Activated T-cell treated with anti-CD3 and anti-CD28 coated beads, Interleukin-2, amount 50 U/mL, for 24 hours (primary cell): Measurements from ENCODE around the gene TMEM178A.
A peak's percentile ranks its signal among the peaks of the same experiment; 100 is the strongest.
"Not testable (repeated sequence)": the region's sequence is repeated elsewhere in the genome, so short reads cannot be mapped to it uniquely, and the experiment has no call there.

ENCODE experiments used
- DNase-seq: peaks from one replicate; pipeline ENCODE4 v3.0.0-alpha.2; 2020
- H3K27ac Mint-ChIP-seq: 2 replicates; pipeline ENCODE4 v1.8.0; 2020; ENCODE audit warnings: mild to moderate bottlenecking, mixed read lengths
- H3K27me3 Mint-ChIP-seq: 2 replicates; pipeline ENCODE4 v1.8.0; 2020; ENCODE audit warnings: mixed read lengths
- H3K36me3 Mint-ChIP-seq: 2 replicates; pipeline ENCODE4 v1.8.0; 2020; ENCODE audit warnings: low read depth, mixed read lengths
- H3K4me1 Mint-ChIP-seq: 2 replicates; pipeline ENCODE4 v1.8.0; 2020; ENCODE audit warnings: low read depth, mixed read lengths
- H3K4me3 Mint-ChIP-seq: 2 replicates; pipeline ENCODE4 v1.8.0; 2020; ENCODE audit warnings: mild to moderate bottlenecking, moderate library complexity, mixed read lengths
- H3K9me3 Mint-ChIP-seq: 2 replicates; pipeline ENCODE4 v1.8.0; 2020; ENCODE audit warnings: mixed read lengths

Gene TMEM178A

DNA sequence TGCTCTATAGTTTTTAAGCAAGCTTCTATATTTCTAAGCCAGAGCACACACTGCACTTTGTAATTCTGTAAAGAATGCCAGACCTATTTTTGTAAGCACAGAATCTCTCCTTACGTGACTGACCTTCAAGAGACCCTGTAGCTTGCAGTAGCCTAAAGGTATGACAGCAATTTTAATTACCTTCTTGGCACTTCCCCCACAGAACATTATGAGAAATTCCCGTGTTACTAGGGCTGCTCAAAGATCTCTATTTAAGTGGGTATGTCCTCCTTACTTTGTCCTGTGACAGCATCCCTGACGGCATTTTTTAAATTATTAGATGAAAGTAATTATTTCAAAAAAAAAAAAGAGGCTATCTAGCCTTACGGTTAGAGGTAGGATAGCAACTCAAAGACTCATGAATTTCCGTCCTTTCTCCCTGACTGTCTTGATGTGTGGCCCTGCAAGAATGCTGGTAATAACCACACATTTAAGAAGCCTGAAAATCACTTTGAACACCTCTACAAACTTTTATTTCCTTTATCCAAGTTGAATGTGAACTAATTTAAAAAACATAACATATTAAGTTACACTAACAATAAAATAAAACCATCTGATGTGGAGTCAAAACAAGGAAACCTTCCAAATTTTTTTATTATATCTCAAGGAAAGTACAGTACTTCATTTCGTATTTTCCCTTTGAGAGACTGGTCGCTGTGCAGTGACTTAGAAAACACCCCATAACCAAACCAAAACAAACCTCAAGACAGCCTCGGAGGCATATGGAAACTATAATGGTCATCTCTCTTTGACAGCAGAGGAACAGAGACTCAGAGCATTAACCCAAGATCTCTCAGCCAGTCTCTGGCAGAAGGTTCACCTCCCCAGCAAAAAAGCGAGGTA lies 58.5 kb downstream of the TMEM178A start:
- H3K4me1 Mint-ChIP-seq, result peaks cover 9% of the 10 kb centered on the region
- no peak overlapping the region for H3K27ac Mint-ChIP-seq
- no peak for DNase-seq
- H3K9me3 Mint-ChIP-seq, result peaks cover 2% of the 10 kb centered on the region
- no peak overlapping the region for H3K4me3 Mint-ChIP-seq
- no peaks in the 10 kb centered on the region for H3K36me3 Mint-ChIP-seq
- peaks cover 8% of the 10 kb centered on the region for H3K27me3 Mint-ChIP-seq

DNA sequence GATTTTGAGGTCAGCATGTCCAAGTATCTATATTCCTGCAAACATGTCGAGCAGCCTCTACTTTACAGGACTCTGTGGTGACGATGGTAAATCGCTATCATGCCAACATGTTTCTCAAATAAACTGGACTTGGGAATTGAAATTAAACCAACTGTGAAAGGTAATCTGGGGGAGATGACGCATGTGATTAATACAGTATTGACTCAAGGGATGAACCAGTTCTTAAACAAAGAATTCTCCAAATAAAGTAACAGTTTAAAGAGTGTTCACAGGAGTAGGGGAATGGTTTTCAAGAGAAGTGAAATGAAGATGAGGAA lies 59.1 kb downstream of the TMEM178A start:
- Mint-ChIP-seq H3K9me3 (peaks cover 2% of the 10 kb centered on the region), H3K27me3 (peaks cover 8% of the 10 kb centered on the region), H3K4me1 (peaks cover 9% of the 10 kb centered on the region), H3K27ac (no peak overlapping the region), H3K4me3 (no peak overlapping the region), H3K36me3 (no peaks in the 10 kb centered on the region)
- no peak for DNase-seq

DNA sequence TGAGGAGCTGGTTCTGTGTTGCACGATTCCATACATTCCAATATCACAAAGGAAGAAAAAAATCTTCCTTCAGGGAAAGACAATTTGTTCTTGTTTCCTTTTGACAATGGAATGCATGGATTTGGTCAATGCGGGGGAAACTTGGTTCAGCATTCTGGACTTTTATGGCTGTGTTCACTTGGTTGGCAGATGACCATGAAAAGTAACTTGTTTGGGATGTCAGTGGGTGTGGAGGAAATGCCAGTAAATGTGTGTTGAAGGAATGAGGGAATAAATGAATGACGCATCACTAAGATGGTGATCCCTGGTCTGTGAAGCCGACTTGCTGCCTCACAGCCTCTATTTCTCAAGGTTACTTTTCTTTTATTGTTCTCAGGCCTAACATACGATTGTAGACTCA lies 59.7 kb downstream of the TMEM178A start:
- Mint-ChIP-seq H3K4me3 (no peak overlapping the region), H3K27ac (no peak overlapping the region), H3K36me3 (no peaks in the 10 kb centered on the region), H3K9me3 (peaks cover 2% of the 10 kb centered on the region), H3K4me1 (peaks cover 9% of the 10 kb centered on the region), H3K27me3 (peaks cover 8% of the 10 kb centered on the region)
- DNase-seq, result no peak

DNA sequence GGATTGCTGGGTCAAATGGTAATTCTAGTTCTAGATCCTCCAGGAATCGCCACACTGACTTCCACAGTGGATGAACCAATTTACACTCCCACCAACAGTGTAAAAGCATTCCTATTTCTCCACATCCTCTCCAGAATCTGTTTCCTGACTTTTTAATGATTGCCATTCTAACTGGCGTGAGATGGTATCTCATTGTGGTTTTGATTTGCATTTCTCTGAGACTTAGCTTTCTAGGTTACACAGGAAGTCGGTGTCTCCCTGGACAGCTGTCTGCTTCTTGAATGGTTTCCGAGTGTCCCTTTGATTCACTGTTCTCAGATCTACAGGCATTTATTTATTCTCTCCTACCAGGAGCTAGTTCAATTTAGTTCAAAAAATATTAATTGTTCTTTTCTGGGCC lies 62.4 kb downstream of the TMEM178A start:
- H3K4me3 Mint-ChIP-seq, H3K27ac Mint-ChIP-seq, H3K4me1 Mint-ChIP-seq, H3K9me3 Mint-ChIP-seq, DNase-seq, H3K27me3 Mint-ChIP-seq: not testable (repeated sequence)
- H3K36me3 Mint-ChIP-seq, result peaks cover 22% of the 10 kb centered on the region

DNA sequence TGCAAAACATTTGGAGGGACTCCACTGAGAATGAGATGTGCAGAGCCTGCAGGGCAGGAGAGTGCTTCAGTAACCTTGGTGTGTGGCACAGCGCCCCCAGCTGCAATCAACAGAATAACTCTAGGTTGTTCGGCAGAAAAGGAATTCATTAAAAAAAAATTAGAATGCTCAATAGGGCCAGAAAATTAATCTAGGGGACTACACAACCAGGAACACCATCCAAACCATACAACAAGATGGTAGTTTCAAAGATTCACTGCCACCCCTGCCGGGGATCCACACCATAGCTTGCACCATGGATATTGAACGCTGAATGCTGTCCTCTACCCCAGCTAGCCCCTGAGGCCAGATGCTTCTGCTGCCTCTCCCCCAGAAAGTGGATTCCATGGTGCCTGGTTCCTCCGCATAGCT lies 63.2 kb downstream of the TMEM178A start:
- H3K27me3 Mint-ChIP-seq, result no peaks in the 10 kb centered on the region
- peaks cover 31% of the 10 kb centered on the region for H3K36me3 Mint-ChIP-seq
- H3K4me3 Mint-ChIP-seq, result no peak overlapping the region
- DNase-seq, result peak; percentile 40
- H3K4me1 Mint-ChIP-seq, result peaks cover 9% of the 10 kb centered on the region
- H3K9me3 Mint-ChIP-seq, result peaks cover 2% of the 10 kb centered on the region
- H3K27ac Mint-ChIP-seq, result no peak overlapping the region

DNA sequence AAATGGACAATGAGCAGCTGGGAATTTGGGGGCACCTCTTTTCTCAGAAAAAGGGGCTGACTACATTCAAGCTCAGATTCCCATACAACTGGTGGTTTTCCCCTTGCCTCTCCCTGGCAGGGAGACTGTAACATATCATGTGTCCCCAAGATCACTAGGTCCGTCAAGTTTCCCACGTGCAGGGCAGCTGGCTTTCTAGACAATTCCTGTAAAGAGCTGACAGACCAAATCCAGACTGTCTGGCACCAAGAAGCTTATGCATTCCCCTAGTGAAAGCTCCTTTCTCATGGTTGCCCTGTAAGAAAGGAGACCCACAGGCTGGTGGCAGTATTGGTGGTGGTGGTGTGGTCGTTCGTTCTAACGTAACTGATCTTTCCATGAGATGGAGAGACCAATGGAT lies 64.6 kb downstream of the TMEM178A start:
- no peak overlapping the region for H3K27ac Mint-ChIP-seq
- H3K36me3 Mint-ChIP-seq, result peaks cover 44% of the 10 kb centered on the region
- H3K27me3 Mint-ChIP-seq, result no peaks in the 10 kb centered on the region
- H3K4me1 Mint-ChIP-seq, result peaks cover 14% of the 10 kb centered on the region
- H3K4me3 Mint-ChIP-seq, result no peak overlapping the region
- no peak for DNase-seq
- peaks cover 2% of the 10 kb centered on the region for H3K9me3 Mint-ChIP-seq

DNA sequence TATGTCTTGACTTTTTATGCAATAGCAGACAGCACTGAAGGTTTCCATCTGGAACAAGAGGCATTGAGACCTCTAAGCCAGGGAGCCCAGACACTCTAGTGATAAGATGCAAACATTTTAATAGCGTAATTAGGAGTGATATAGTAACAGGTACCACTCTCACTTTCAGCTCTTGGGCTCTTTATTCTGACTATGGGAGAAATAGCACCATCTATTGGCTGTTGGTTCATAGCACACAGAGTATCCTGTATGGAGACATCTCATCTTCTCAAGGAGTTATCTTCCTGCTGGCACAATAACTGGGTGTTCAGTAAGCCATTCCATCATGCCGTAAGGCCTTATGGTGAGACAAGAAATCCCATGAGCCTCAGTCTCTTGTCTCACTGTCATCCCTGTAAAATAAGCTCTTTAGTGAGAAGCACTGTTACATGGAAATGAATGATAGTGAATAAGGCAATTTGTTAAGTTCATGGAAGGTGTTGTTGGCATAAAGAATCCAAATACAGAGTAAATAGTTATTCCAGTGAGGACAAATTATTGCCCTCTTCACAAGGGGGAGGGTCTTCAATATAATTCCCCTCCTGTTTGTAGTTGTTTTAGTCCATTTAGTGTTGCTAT lies 65.1 kb downstream of the TMEM178A start:
- DNase-seq, result no peak
- H3K4me1 Mint-ChIP-seq, result peaks cover 19% of the 10 kb centered on the region
- H3K9me3 Mint-ChIP-seq, result peaks cover 2% of the 10 kb centered on the region

DNA sequence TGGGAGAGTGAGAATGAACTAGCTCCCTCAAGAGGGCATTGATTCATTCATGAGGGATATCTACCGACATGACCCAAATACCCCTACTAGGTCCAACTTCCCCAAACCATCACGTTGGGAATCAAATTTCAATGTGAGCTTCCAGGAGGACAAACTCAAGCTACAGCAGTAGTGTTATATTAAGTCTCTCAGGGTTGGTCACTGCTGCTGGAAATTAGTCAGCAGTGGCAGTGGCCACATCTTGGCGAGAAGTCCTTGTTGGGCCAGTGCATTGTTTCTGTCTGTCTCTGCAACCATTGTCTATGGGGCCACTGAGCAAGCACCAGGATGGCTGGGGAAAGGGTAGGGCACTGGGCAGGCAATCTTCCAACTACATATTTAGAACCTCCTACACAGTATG lies 65.8 kb downstream of the TMEM178A start:
- Mint-ChIP-seq H3K4me1 (peaks cover 15% of the 10 kb centered on the region), H3K9me3 (peaks cover 2% of the 10 kb centered on the region), H3K27me3 (no peaks in the 10 kb centered on the region), H3K4me3 (no peak overlapping the region), H3K27ac (peak overlapping the region; percentile 22), H3K36me3 (peaks cover 57% of the 10 kb centered on the region)
- DNase-seq, result no peak

More for the DNA sequence above, 65.1 kb downstream of the TMEM178A start:
- Mint-ChIP-seq H3K27ac (no peak overlapping the region), H3K36me3 (peaks cover 49% of the 10 kb centered on the region), H3K27me3 (no peaks in the 10 kb centered on the region), H3K4me3 (no peak overlapping the region)

DNA sequence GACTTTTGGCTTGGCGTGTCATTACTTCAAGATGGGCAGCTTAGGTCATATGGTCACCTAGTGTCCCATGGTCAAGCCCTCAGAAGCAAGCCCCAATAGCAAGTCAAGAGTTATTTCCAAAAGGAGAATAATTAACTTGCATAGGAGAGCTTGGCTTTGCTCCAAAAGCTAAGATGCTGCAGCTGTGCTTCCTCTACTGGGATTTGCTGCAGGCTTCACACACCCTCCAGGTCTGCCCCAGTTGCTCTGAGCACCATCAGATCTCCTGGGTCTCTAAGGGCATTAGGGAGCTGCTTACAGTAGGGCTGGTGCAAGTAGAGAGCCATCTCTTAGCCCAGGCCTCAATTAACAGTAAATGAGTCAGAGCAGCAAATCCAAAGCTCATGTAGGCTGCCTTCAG lies 66.8 kb downstream of the TMEM178A start:
- no peak for DNase-seq

DNA sequence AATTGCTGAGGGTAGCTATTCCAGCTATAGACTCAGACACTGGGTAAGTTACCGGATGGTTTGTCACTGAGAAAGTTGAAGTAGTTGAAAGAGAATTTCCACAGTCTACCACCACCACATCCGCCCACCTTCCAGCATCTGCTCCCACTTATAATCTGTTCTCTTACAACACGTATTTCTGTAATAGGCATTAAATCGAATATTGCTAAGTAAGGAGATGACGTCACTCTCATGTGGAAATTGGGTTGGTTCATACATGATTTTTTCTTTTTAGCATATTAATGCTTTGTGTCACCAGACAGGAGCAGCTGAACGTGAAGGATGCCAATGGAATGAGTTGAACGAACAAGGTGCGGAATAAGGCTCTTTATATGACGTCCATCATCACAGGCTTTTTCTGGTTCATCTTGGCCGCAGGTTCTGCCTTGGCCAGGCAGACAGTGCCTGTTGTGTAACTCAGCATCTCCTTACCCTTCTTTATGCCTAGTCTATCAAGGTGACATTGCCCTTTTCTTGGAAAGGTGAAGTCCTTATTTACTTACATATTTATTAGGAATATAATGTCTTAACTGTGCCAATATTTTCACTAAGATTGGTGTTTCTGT lies 67.5 kb downstream of the TMEM178A start:
- no peak for DNase-seq
- no peaks in the 10 kb centered on the region for H3K27me3 Mint-ChIP-seq
- no peak overlapping the region for H3K4me3 Mint-ChIP-seq
- no peak overlapping the region for H3K27ac Mint-ChIP-seq
- H3K36me3 Mint-ChIP-seq, result peaks cover 72% of the 10 kb centered on the region
- peaks cover under 1% of the 10 kb centered on the region for H3K9me3 Mint-ChIP-seq
- H3K4me1 Mint-ChIP-seq, result peaks cover 21% of the 10 kb centered on the region

More for the DNA sequence above, 66.8 kb downstream of the TMEM178A start:
- Mint-ChIP-seq H3K9me3 (peaks cover 2% of the 10 kb centered on the region), H3K27ac (no peak overlapping the region), H3K4me3 (no peak overlapping the region), H3K4me1 (peaks cover 17% of the 10 kb centered on the region), H3K27me3 (no peaks in the 10 kb centered on the region), H3K36me3 (peaks cover 65% of the 10 kb centered on the region)

DNA sequence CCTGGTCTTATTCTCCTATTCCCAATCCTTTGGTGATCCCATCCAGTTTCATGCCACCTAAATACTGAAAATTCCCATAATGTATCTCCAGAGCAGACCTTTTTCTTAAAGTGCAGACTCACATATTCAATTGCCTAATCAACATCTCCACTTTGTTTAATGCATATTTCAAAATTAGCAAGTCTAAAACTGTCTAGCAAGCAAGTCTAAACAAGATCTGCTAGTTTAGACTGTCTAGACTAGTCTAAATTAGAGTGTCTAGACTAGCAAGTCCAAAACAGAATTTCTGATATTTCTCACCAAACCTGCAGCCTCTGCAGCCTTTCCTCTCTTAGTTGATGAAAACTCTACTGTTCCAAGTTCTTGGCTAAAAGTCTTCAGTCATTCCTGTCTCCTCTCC lies 68.7 kb downstream of the TMEM178A start:
- H3K27ac Mint-ChIP-seq, result no peak overlapping the region
- H3K36me3 Mint-ChIP-seq, result peaks cover 83% of the 10 kb centered on the region
- peaks cover 20% of the 10 kb centered on the region for H3K4me1 Mint-ChIP-seq
- no peaks in the 10 kb centered on the region for H3K9me3 Mint-ChIP-seq
- DNase-seq, result no peak
- H3K27me3 Mint-ChIP-seq, result no peaks in the 10 kb centered on the region
- H3K4me3 Mint-ChIP-seq, result no peak overlapping the region

DNA sequence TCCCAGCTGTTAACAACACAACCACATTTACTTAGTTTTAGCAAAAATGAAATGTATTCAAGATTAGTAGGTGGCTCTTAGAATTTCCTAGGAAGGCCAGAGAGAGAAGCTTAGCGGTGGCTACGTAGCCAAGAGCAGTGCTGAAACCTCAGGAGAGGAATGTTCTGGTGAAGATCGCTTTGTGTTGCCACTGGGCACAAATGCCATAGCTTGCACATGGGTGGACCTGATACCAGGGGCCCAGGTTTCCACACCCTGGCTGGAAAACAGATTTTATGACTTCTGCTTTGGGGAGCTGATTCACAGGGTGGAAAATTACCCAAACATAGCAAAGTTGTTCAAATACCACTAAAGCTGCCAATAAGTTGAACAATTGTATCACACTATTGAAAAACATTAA lies 69.9 kb downstream of the TMEM178A start:
- Mint-ChIP-seq H3K9me3 (no peaks in the 10 kb centered on the region), H3K27ac (peak overlapping the region; percentile 15), H3K4me3 (no peak overlapping the region), H3K27me3 (no peaks in the 10 kb centered on the region), H3K4me1 (peaks cover 20% of the 10 kb centered on the region), H3K36me3 (peaks cover 95% of the 10 kb centered on the region)
- no peak for DNase-seq

DNA sequence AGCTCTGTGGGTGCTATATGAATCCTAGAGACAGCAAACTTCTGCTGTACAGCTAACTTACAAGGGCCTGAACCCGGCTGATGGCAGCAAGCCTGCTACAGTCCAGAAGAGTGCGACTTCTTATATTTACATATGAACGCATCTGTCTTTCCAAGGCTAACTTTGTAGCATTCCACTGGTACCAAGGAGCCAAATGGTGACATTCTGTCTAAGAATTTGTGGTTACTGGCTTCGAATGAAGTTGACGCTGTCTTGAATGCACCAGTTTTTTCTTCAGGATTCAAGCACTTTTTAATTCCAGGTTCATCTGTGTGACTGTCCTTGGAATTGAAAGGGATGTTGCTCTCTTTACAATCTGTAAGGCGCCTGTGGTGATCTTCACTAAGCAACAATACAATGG lies 70.9 kb downstream of the TMEM178A start:
- H3K4me1 Mint-ChIP-seq, result peaks cover 20% of the 10 kb centered on the region
- DNase-seq, result no peak
- H3K36me3 Mint-ChIP-seq, result peaks cover 96% of the 10 kb centered on the region
- H3K4me3 Mint-ChIP-seq, result no peak overlapping the region
- no peaks in the 10 kb centered on the region for H3K27me3 Mint-ChIP-seq
- no peaks in the 10 kb centered on the region for H3K9me3 Mint-ChIP-seq
- H3K27ac Mint-ChIP-seq, result no peak overlapping the region

DNA sequence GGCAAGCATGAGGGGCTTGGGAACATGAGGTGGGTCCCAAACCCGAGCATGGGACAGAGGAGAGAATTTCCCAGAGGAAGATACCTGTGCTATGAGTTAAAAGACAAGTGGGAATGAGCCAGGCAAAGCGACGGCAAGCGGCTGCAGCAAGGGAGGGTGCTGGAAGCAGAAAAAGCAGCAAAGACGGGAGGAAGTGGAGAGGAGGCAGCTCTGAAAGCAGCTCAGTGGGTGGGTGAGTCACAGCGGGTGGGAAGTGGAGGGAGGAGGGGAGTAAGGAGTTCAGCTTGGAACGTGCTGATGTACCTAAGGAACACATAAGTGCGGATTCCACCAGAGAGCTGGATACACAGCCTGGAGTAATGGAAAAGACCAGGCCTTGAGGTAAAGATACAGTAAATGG lies 71.9 kb downstream of the TMEM178A start:
- H3K36me3 Mint-ChIP-seq, result peaks cover 96% of the 10 kb centered on the region
- H3K27ac Mint-ChIP-seq, result peak overlapping the region; percentile 14

DNA sequence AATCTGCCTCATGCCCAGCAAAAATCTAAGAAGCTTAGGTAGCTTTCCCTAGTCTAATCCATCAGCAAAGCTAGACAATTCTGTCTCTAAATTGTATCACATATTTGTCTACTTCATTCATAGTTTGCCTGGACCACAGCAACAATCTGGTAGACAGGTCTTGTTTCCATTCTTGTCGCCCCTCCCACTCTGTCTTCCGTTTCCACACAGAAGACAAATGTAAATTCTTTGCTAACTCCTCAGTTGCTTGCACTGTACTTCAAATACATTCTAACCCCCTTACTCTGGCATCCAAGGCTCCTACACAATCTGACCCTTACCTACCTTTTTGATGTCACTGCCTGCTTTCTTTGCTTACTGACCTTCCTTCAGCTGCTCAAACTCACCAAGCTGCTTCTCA lies 73.2 kb downstream of the TMEM178A start:
- H3K27ac Mint-ChIP-seq, result no peak overlapping the region
- H3K36me3 Mint-ChIP-seq, result peaks cover 95% of the 10 kb centered on the region
- no peak for DNase-seq
- H3K27me3 Mint-ChIP-seq, result no peaks in the 10 kb centered on the region
- H3K4me3 Mint-ChIP-seq, result no peak overlapping the region
- peaks cover 22% of the 10 kb centered on the region for H3K4me1 Mint-ChIP-seq
- H3K9me3 Mint-ChIP-seq, result no peaks in the 10 kb centered on the region

More for the DNA sequence above, 71.9 kb downstream of the TMEM178A start:
- Mint-ChIP-seq H3K4me1 (peaks cover 20% of the 10 kb centered on the region), H3K9me3 (no peaks in the 10 kb centered on the region), H3K4me3 (no peak overlapping the region), H3K27me3 (no peaks in the 10 kb centered on the region)
- DNase-seq, result no peak
